ENCODE measurements around the gene TBX19.

The TBX19 gene

DNA sequence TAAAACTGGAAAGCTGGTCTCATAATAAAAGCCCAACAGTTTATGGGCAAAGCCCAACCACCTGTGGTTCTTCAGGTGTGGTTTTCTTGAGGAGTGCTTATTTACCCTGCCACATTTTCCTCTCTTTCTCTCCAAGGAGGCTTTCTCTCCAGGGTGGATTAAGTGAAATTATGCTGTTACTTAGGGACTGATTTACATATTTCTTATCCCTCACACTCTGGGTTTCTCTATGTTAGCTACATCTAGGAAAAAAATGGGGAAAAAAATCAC is 4.8 kb downstream of the TBX19 start:
- no peak for DNase-seq

GRCh38 chr1:168285971-168286927 is 5.6 kb downstream of the TBX19 start:
- no peak for DNase-seq

GRCh38 chr1:168287237-168287664 is 6.6 kb downstream of the TBX19 start:
- DNase-seq: no peak

DNA sequence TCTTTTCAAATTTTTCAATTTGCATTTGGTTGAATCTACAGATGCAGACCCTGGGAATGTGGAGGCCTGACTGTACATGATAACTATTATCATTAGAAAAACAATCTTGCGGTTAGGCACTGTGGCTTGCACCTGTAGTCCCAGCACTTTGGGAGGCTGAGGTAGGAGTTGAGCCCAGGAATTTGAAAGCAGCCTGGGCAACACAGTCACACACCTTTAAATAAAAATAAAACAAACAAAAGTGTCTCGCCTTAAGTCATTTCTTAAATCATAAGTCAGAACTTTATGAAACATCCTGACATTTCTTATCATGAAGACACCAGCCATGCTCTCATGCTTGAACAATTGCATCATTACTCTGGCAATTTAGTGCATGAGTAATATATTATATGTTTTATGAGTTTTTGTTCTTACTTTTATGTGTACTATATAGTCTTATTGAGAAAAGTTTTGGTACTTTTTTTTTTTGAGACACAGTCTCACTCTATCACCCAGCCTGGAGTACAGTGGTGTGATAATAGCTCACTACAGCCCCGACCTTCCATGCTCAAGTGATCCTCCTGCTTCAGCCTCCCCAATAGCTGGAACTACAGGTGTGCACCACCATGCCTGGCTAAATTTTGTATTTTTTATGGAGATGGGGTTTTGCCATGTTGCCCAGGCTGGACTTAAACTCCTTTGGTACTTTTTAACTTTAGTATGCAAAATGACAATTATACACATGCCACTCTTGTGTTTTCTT is 7.8 kb downstream of the TBX19 start:
- DNase-seq: no peak

DNA sequence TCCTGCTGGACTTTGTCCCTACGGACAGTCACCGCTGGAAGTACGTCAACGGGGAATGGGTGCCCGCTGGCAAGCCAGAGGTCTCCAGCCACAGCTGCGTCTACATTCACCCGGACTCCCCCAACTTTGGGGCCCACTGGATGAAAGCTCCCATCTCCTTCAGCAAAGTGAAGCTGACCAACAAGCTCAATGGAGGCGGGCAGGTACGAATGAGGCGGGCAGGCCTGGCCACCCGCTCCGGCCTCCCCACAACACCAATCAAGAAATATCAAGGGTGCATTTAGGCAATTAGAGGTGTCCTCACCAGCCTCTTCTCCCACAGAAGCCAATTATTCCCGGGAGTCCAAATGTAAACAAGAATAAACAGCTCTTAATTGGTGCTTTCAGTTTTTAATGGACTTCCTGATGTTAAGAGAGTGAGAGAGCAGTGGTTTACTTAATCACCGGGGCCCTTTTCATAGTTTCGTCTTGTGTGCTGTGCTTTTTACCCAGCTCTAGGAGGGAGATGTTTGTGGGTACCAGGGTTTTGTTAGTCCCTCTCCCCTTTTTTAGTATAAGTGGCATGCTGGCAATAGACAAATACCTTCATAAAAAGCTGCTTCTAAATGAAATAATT is 10.7 kb downstream of the TBX19 start:
- no peak for DNase-seq

- DNase-seq: no peak
These were observed 12.7 kb downstream of the TBX19 start for GRCh38 chr1:168293356-168293755.

DNA sequence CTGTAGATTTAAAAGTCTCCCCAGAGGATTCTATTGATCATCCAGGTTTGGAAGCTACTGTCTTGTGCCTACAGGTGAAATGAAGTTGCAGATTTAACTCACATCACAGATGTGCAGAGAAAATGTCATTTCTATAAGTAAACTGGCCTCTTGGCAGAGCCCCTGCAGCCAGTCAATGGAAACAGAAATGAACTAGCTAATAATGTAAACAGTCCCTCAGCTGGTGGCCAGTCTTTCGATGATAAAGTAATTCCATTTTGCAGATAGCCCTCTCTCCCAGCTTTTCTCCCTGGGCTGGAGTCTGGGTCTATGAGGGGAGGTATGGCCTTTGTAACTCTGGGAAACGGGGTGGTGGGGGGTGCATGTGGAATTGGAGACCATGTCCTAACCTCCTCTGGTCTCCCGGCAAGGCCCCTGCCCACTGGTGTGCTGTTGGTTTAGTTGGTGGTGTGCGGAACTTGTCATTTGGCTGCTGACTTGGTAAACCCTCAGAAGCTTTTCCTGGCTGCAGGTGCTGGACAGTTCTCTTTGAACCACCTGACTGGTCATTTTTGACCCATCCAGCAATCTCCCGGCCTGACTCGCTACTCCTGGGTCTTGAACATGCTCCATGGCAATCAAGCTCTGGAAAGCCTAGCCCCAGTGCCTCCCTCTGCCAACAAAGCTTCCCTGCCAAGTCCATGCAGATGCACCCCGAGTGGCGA is 14.9 kb downstream of the TBX19 start:
- no peak for DNase-seq

GRCh38 chr1:168297019-168297730 is 16.5 kb downstream of the TBX19 start:
- no peak for DNase-seq

- DNase-seq: no peak
These were observed 17.8 kb downstream of the TBX19 start for GRCh38 chr1:168298446-168298845.

- DNase-seq: no peak
These were observed 19.9 kb downstream of the TBX19 start for GRCh38 chr1:168300626-168301025.

DNA sequence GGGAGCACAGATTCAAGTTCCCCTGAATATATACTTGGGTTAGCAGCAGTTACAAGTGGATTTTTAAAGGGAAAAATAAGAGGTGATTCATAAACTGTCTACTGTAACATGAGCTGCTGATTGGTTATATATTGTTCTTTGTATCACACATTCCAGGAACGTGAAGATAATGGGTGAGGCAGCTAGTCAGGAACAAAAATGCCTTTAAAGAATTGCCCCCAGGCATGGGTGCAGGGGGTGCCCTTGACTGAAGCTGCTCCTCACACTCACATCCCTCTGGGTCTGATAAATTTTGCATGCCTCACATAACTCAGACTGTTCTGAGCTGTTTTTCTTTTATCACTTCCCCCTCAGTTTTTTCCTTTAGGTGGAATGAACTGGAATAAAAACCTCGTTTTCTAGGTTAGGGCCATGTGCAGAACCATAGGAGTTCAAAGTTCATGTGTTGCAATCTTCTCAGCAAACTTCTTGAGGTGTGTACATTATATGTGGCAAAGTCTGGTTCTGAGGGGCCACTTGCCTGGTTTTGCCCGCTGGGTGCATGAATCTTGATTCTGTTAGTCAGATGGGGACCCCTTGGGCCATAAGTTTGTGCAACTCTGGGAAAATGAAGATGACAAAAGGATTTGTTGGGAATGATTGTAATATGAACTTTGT is 21.1 kb downstream of the TBX19 start:
- DNase-seq: peak; percentile 89

DNA sequence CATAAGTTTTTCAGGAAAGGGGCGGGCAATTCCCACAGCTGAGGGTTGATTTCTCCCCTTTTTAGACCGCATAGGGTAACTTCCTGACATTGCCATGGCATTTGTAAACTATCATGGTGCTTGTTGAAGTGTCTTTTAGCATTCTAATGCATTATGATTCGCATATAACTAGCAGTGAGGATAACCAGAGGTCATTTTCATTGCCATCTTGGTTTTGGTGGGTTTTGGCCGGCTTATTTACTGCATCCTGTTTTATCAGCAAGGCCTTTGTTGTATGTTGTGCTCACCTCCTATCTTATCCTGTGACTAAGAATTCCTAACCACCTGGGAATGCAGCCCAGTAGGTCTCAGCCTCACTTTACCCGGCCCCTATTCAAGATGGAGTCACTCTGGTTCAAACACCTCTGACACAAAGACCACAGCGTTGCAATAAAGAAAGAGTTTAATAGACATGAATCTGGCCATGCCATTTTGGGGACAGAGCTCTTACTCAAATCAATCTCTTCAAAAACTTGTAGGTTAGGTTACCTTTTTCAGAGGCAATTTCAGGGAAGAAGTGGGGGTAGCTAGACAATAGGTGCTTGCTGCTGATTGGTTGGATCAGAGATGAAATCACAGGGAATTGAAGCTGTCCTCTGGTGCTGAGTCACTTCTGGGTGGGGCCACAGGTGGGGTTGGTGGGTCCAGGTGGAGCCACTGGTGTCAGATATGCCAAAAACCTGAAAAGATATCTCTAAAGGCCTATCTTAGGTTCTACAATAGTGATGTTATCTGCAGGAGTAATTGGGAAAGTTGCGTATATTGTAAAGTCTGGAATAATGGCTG is 23.3 kb downstream of the TBX19 start:
- DNase-seq: no peak

GRCh38 chr1:168304865-168305264 is 24.2 kb downstream of the TBX19 start:
- DNase-seq: no peak

- DNase-seq: no peak
These were observed 32.3 kb downstream of the TBX19 start for GRCh38 chr1:168312718-168313604.

DNA sequence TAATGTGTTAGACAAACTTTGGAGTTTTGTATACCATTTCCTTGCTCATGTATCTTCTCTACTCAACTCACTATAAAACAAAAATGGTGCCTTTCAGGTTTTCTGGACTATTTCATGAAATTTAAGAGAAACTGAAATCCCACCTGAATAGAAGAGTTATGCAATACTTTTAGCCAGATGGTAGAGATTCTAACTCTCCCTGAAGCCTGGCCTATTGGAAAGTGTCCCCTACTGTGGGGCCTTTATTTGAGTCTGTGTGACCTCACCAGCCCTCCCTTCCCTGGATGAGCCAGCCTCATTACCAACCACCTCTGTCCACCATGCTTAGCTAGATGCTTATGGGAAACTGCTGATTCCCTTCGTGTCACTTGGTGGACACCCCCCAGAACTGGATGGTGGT is 35.5 kb downstream of the TBX19 start:
- no peak for DNase-seq

DNA sequence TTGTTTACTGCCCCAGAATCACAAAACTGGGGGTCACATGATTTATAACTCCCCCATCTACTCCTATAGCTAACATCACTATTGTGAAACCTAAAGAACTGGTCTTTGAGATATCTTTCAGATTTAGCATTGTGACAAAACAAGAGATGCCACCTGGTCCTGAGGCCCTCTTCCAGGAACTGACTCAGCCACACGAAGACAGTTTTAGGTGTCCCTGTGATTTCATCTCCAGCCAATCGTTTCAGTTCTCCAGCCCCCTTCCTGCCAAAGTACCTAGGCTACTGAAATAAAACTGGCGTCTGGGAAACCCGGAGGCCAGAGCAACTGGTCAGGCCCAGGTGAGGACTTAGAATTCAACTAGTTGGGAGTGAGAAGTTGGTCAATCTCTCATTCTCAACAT is 36.6 kb downstream of the TBX19 start:
- no peak for DNase-seq

DNA sequence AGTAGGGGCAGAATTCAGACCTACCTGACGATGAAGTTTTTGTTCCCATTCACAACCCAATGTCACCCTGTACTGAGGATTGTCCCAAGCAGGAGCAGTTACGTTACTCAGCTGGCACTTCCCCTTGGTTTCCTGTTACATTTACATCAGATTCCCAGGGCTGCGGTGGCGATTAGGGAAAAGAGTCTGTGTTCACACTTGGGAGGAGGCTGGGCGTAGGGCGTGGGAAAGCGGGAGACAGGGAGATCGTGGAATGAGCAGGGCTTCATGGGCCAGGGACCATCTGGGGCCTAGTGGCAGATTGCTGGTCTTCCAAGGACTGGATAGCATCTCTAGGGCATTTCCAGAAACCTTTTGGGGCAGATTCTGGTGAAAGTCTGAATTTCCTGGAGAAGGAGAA is 39.0 kb downstream of the TBX19 start:
- no peak for DNase-seq

GRCh38 chr1:168320149-168320548 is 39.5 kb downstream of the TBX19 start:
- no peak for DNase-seq

DNA sequence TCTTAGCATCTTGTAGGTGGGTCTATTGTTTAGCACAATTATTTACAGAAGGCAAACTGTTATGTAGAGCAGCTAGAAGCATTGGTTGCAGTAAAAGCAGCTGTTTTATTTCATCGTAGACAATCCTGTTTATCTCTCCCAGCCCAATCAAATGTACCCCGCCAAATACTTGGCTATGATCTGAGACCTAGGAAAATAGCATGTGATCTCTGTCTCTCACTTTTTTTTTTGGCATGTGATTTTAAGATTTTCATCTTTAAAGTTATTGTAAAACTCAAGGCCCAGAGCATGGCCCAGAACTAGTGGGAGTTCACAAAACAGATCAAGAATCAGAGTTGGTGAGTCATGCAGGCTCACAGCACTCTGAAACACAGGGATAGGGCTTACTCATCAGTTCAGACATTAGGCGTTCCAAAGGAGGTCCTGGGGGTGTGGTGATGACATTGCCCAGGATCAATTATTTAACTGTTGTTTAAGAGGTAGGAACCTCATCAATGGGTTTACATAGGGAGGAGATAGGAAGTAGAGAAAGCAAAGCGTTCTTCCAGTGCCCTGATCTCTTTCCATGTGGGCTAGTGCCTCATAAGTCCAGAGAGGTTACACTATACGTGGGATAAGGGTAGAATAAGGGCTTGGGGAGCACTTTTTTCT is 40.2 kb downstream of the TBX19 start:
- DNase-seq: peak; percentile 50
